Measurements from ENCODE around the gene KIF19. TPM values are rescaled to one million over a fixed set of nuclear protein-coding genes. Genes with fewer than 3 reads are reported as not detected.

Gene KIF19
- total RNA-seq, 1 experiment from 2014 or later, result not detected

DNA sequence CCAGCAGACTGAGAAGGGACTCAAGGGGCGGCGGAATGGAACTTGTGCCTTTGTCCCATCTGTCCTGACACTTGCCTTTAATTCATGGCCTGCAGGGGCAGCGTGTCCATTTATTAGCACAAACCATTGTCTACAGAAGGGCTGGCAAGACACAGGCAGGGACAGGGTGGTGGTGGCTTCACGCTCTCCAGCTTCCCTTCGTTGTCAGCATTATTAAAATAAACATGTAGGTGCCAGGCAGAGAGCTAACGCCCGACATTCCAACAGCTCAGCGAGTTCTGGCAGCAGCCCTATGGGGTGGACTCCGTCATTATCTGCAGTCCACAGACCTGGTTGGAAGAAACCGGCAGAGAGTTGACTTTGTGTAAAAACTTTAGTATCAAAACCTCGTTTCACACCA, 35.7 kb upstream of the KIF19 start:
- Histone ChIP-seq H3K27ac (ENCODE audit: low read length) (no peak overlapping the region), H3K9me3 (ENCODE audit: control insufficient read depth, insufficient read depth, low read depth, low read length) (no peaks in the 10 kb centered on the region), H3K27me3 (ENCODE audit: control insufficient read depth, insufficient read depth, low read length) (no peaks in the 10 kb centered on the region), H3K36me3 (ENCODE audit: control insufficient read depth, insufficient read depth, low read length) (no peaks in the 10 kb centered on the region), H3K4me1 (ENCODE audit: control insufficient read depth, insufficient read depth, low read length) (no peaks in the 10 kb centered on the region), H3K4me3 (ENCODE audit: low read depth in 2 of 2, low read length in 2 of 2) (no peak overlapping the region)
- BruUV-seq (replicated peaks), result no TSS peak
- in situ Hi-C loops (cut with HindIII; ENCODE audit: low pct_unique_long_range_greater_than_20kb, low sequenced_read_pairs) (no loop called here), intact Hi-C loops (cut with micrococcal nuclease; ENCODE audit: unreplicated experiment) (no loop called here)
- peak; percentile 45; the same call in 1 of the 2 replicates for ATAC-seq
- ChIA-PET POLR2A (no interaction called here), CTCF (no interaction called here)
- TF ChIP-seq CTCF (IDR thresholded peaks at IDR 0.05), result no peak
- TF ChIP-seq POLR2AphosphoS5 (IDR thresholded peaks at IDR 0.05; ENCODE audit: low read depth, low read length), result no peak
- TF ChIP-seq, protein P1, sequence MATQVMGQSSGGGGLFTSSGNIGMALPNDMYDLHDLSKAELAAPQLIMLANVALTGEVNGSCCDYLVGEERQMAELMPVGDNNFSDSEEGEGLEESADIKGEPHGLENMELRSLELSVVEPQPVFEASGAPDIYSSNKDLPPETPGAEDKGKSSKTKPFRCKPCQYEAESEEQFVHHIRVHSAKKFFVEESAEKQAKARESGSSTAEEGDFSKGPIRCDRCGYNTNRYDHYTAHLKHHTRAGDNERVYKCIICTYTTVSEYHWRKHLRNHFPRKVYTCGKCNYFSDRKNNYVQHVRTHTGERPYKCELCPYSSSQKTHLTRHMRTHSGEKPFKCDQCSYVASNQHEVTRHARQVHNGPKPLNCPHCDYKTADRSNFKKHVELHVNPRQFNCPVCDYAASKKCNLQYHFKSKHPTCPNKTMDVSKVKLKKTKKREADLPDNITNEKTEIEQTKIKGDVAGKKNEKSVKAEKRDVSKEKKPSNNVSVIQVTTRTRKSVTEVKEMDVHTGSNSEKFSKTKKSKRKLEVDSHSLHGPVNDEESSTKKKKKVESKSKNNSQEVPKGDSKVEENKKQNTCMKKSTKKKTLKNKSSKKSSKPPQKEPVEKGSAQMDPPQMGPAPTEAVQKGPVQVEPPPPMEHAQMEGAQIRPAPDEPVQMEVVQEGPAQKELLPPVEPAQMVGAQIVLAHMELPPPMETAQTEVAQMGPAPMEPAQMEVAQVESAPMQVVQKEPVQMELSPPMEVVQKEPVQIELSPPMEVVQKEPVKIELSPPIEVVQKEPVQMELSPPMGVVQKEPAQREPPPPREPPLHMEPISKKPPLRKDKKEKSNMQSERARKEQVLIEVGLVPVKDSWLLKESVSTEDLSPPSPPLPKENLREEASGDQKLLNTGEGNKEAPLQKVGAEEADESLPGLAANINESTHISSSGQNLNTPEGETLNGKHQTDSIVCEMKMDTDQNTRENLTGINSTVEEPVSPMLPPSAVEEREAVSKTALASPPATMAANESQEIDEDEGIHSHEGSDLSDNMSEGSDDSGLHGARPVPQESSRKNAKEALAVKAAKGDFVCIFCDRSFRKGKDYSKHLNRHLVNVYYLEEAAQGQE (IDR thresholded peaks at IDR 0.05; ENCODE audit: insufficient read depth in 1 of 2, low read depth in 2 of 2, low read length in 1 of 2), result no peak
- TF ChIP-seq SIN3A (IDR thresholded peaks at IDR 0.05; ENCODE audit: borderline replicate concordance, insufficient read depth, low read depth, low read length), result no peak
- no peak for TF ChIP-seq TCF7L2 (IDR thresholded peaks at IDR 0.05; ENCODE audit: low read depth, low read length)
- DNase-seq (ENCODE audit: low read depth, low spot score), result no peak

- Histone ChIP-seq H3K4me3 (ENCODE audit: low read depth in 2 of 2, low read length in 2 of 2) (no peak overlapping the region), H3K27ac (ENCODE audit: low read length) (no peak overlapping the region), H3K36me3 (ENCODE audit: control insufficient read depth, insufficient read depth, low read length) (no peaks in the 10 kb centered on the region), H3K9me3 (ENCODE audit: control insufficient read depth, insufficient read depth, low read depth, low read length) (no peaks in the 10 kb centered on the region), H3K4me1 (ENCODE audit: control insufficient read depth, insufficient read depth, low read length) (peaks cover 4% of the 10 kb centered on the region; the same call in 1 of the 2 replicates), H3K27me3 (ENCODE audit: control insufficient read depth, insufficient read depth, low read length) (no peaks in the 10 kb centered on the region)
- CTCF ChIA-PET, result no interaction called here
- DNase-seq (ENCODE audit: low read depth, low spot score), result no peak
- in situ Hi-C loops (cut with HindIII; ENCODE audit: low pct_unique_long_range_greater_than_20kb, low sequenced_read_pairs), result no loop called here
- no peak for TF ChIP-seq POLR2AphosphoS5 (IDR thresholded peaks at IDR 0.05; ENCODE audit: low read depth, low read length)
- TF ChIP-seq SIN3A (IDR thresholded peaks at IDR 0.05; ENCODE audit: borderline replicate concordance, insufficient read depth, low read depth, low read length), result no peak
- no peak for TF ChIP-seq CTCF (IDR thresholded peaks at IDR 0.05)
- TF ChIP-seq TCF7L2 (IDR thresholded peaks at IDR 0.05; ENCODE audit: low read depth, low read length), result no peak
- TF ChIP-seq, protein P1 (IDR thresholded peaks at IDR 0.05; ENCODE audit: insufficient read depth in 1 of 2, low read depth in 2 of 2, low read length in 1 of 2), result no peak
- intact Hi-C loops (cut with micrococcal nuclease; ENCODE audit: unreplicated experiment), result no loop called here
- no TSS peak for BruUV-seq (replicated peaks)
- no peak for ATAC-seq
- POLR2A ChIA-PET, result interaction anchor here (0.7 kb wide), 2 partner anchors 11 to 401 kb away, joined by 3 to 16 read pairs; no protein-coding TSS in a partner anchor
These were observed 33.5 kb upstream of the KIF19 start for GRCh38 chr17:74292495-74292894.
